Fibroblast of lung (primary cell): Measurements from ENCODE around the gene MAML3.

ENCODE experiments used
- CTCF ChIP-seq, 2 donors: IDR thresholded peaks in 1 of 2; conservative IDR thresholded peaks in 1 of 2; 1 replicate in 1 of 2; 2 replicates in 1 of 2; pipeline ENCODE4 v1.5.1; 2011 to 2012; ENCODE audit warnings: low read length in 2 of 2, control low read depth in 1 of 2, inconsistent platforms in 1 of 2, low read depth in 1 of 2, mild to moderate bottlenecking in 1 of 2
- EZH2 ChIP-seq: IDR thresholded peaks from 2 replicates; pipeline ENCODE4 v1.5.1; 2012; ENCODE audit warnings: low read length, control low read depth, mild to moderate bottlenecking; ENCODE audit errors: missing control alignments

DNA sequence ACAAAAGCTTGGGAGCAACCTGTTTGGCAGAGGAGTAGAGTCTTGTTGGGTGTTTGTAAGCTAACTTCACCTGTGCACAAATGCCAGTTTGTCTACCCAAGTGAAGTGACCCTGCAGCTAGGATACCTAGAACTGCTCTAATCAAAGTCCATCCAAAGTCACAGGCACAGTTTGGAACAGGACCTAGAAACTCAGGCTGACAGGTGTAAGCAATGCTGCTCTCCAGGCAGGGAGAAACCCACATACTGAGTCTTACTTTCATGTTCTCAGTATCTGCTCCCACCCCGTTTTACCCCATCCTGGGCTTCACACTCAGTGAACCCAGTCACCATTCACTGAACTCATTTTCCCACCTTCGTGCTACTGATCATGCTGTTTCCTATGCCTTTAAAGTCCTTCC is 40.3 kb downstream of the MAML3 start:
- TF ChIP-seq CTCF (conservative IDR thresholded peaks at IDR 0.05 in 1 of 2, IDR thresholded peaks at IDR 0.05 in 1 of 2; ENCODE audit: low read depth in 1 of 2, low read length in 2 of 2) (no peak), EZH2 (no peak)
